Colonic mucosa (tissue), 4 donors: ENCODE measurements around the gene GNG2. TPM values are rescaled to one million over a fixed set of nuclear protein-coding genes. Genes with fewer than 3 reads are reported as not detected.

ENCODE experiments used
- DNase-seq: peaks from one replicate; pipeline ENCODE4 v3.0.0-alpha.2; 2020
- H3K27ac ChIP-seq: fragments of 200-600 bp; one replicate; pipeline ENCODE4 v1.8.0; 2021
- H3K27me3 ChIP-seq: fragments of 200-600 bp; one replicate; pipeline ENCODE4 v1.8.0; 2021
- H3K36me3 ChIP-seq: fragments of 200-600 bp; one replicate; pipeline ENCODE4 v1.8.0; 2021
- H3K4me1 ChIP-seq: fragments of 200-600 bp; one replicate; pipeline ENCODE4 v1.8.0; 2021; ENCODE audit warnings: mild to moderate bottlenecking
- H3K4me3 ChIP-seq: fragments of 200-600 bp; one replicate; pipeline ENCODE4 v1.8.0; 2021
- H3K9ac ChIP-seq, 2 donors: one replicate each; pipeline ENCODE4 v1.7.0; 2013; ENCODE audit warnings: control low read depth in 2 of 2, low read depth in 2 of 2, low read length in 2 of 2
- H3K9me3 ChIP-seq: fragments of 200-600 bp; one replicate; pipeline ENCODE4 v1.8.0; 2021
- intact Hi-C: fragments of 100-400 bp; cut with DNase I; formaldehyde crosslinking; loops from one replicate; pipeline ENCODE4 v1.14.1; 2022
- total RNA-seq, 2 donors: library from RNA; stranded (reverse); fragmentation: NEBNext Ultra II Directional in 1 of 2; extraction: Animal tissue kit (Norgen Biotek cat#: 25700) in 1 of 2; gene quantifications; one replicate each; pipeline ENCODE4 v1.2.1, GENCODE V29; 2021
- TF ChIP-seq, protein P1 (sequence below): fragments of 200-600 bp; IDR thresholded peaks from one replicate; pipeline ENCODE4 v1.8.0; 2022; ENCODE audit warnings: antibody characterized with exemption, mild to moderate bottlenecking
- donor health status: healthy.
- donor health status: DM: no; HTN: no; CAD: no.
- donor health status: DM: no; HTN: no; CAD: no.

GNG2 gene
- total RNA-seq, 2 donors from 2014 or later, result 4.9 to 18.2 TPM

DNA sequence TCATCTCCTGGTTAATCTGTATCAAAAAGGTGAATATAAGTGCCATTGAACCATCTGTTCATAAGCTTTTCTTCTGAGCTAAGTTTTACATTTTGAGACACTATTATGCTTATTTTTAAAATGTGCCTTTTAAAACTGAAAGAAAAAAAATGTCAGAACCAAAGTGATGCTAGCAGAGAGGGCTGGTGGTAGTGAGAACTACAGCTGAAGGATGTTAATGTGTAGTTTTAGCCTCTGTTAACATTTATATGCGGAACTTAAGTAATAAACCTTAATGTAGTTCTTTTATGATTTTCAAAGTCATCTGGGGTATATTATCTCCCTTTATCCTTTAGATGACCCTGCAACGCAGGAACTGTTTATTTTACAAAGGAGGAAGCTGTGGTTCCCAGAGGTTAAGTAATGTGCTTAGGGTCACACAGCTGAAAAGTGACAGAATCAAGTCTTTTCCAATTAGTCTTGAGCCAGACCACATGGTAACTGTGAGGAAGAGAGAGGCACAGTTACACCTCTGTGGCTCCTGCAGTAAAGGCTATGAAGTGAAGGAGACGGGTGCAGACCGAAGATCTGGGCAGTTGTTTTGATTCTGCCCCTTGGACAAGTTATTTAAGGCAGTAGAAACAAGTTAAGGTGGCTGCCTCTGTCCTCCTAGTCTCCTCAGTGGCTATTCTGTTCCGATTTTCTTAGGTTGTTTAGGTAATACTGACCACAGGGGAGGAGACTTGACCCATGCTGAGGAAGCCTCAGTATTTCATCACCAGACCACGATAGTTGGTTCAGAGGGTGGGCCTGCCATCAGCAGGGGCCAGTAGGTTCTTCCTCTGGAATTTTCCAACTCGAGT lies 23.9 kb downstream of the GNG2 start:
- Histone ChIP-seq H3K36me3 (no peaks in the 10 kb centered on the region), H3K4me1 (no peaks in the 10 kb centered on the region), H3K9ac (no peak overlapping the region), H3K27me3 (no peaks in the 10 kb centered on the region), H3K9me3 (no peaks in the 10 kb centered on the region), H3K27ac (no peak overlapping the region), H3K4me3 (no peak overlapping the region)
- intact Hi-C loops, result no loop called here
- TF ChIP-seq, protein P1, sequence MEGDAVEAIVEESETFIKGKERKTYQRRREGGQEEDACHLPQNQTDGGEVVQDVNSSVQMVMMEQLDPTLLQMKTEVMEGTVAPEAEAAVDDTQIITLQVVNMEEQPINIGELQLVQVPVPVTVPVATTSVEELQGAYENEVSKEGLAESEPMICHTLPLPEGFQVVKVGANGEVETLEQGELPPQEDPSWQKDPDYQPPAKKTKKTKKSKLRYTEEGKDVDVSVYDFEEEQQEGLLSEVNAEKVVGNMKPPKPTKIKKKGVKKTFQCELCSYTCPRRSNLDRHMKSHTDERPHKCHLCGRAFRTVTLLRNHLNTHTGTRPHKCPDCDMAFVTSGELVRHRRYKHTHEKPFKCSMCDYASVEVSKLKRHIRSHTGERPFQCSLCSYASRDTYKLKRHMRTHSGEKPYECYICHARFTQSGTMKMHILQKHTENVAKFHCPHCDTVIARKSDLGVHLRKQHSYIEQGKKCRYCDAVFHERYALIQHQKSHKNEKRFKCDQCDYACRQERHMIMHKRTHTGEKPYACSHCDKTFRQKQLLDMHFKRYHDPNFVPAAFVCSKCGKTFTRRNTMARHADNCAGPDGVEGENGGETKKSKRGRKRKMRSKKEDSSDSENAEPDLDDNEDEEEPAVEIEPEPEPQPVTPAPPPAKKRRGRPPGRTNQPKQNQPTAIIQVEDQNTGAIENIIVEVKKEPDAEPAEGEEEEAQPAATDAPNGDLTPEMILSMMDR, result no peak
- no peak for DNase-seq

DNA sequence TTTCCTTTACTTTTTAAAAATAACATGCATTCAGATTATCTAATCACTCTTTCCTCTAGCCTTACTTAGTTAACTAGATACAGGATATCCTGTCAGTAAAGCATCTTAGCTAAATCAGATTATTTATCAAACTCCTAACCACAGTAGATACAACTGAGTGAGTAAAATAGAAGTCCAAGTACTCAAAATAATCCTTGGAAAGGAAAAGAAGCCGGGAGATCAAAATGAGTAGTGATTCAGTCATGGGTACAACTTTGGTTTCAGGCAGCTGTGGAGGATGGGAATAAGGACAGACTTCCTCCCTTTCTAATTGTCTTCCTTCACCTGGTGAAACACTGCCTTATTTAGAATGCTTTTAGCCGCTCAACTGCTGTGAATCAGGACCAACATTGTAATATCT lies 29.4 kb downstream of the GNG2 start:
- DNase-seq, result no peak
- intact Hi-C loops, result no loop called here
- no peaks in the 10 kb centered on the region for H3K4me1 ChIP-seq
- no peaks in the 10 kb centered on the region for H3K27me3 ChIP-seq
- H3K27ac ChIP-seq, result no peak overlapping the region
- H3K9me3 ChIP-seq, result no peaks in the 10 kb centered on the region
- no peaks in the 10 kb centered on the region for H3K36me3 ChIP-seq
- no peak overlapping the region for H3K9ac ChIP-seq
- H3K4me3 ChIP-seq, result no peak overlapping the region
- TF ChIP-seq, protein P1, result no peak

DNA sequence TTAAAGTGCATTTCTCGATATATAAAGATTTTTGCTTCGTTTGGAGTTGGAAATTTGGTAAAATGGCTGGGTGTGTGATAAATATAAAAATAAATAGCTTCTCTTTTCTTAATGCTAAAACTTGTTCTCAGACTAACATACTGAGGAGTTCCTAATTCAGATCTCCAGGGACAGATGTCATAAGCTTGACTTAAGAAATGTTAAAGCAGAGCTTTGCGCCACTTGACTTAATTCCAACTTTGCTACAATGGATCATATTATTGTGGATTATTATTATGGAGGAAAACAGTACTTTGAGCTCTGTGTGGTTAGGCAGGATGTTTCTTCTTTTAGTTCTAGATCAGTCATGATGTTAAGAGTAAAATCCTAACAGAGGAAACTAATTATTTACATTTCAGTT lies 33.8 kb downstream of the GNG2 start:
- TF ChIP-seq, protein P1, result no peak
- DNase-seq, result no peak
- intact Hi-C loops, result no loop called here
- no peak overlapping the region for H3K9ac ChIP-seq
- no peaks in the 10 kb centered on the region for H3K36me3 ChIP-seq
- H3K4me3 ChIP-seq, result no peak overlapping the region
- H3K27me3 ChIP-seq, result no peaks in the 10 kb centered on the region
- H3K4me1 ChIP-seq, result no peaks in the 10 kb centered on the region
- H3K9me3 ChIP-seq, result no peaks in the 10 kb centered on the region
- no peak overlapping the region for H3K27ac ChIP-seq

DNA sequence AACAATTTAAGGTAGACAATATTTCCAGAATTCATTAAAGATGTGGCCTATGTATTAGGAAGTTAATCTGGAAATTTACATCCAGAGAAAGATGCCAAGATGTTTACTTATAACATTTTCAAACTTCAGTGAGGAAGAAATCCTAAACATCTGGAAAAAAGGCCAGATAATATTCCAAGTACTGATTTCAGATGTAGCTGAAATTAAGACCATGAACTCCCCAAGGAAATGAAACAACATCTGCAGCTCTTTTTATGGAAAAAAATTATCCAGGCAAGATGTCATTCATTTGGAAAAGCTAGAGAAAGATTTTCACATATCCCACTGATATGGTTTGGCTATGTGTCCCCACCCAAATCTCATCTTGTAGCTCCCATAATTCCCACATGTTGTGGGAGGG lies 35.0 kb downstream of the GNG2 start:
- H3K36me3 ChIP-seq, result no peaks in the 10 kb centered on the region
- H3K4me3 ChIP-seq, result no peak overlapping the region
- no peak for DNase-seq
- H3K4me1 ChIP-seq, result no peaks in the 10 kb centered on the region
- no peaks in the 10 kb centered on the region for H3K9me3 ChIP-seq
- intact Hi-C loops, result no loop called here
- TF ChIP-seq, protein P1, result no peak
- H3K9ac ChIP-seq, result no peak overlapping the region
- H3K27ac ChIP-seq, result no peak overlapping the region
- no peaks in the 10 kb centered on the region for H3K27me3 ChIP-seq

DNA sequence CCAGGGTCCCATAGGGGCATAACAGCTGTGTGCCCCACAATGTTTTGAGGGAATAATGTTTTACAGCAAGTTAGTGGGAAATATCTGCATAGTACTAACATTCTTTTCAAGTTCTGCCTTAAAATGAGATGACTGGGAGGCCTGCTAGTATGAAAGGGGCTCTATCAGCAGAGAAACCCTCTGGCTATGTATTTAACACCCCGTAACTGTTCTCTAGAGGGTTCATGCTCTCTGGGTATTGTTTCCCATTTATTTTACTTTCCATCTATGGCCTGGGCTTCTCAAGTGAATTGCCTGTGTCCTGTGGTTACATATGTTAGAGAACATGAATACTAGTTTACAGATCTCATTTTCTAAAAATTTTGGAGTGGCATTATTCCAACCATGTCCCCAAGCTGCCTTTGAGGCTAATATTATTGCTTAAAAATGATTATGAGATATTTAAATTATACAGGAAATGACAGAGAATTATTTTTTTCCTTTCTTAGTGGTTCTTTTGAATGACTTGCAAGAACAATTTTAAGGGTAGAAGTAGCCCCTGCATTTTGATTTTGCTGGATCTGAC lies 37.5 kb downstream of the GNG2 start:
- H3K27me3 ChIP-seq, result no peaks in the 10 kb centered on the region
- no peak overlapping the region for H3K27ac ChIP-seq
- intact Hi-C loops, result no loop called here

More for the DNA sequence above, 37.5 kb downstream of the GNG2 start:
- no peak overlapping the region for H3K9ac ChIP-seq
- no peaks in the 10 kb centered on the region for H3K4me1 ChIP-seq
- DNase-seq, result no peak
- H3K9me3 ChIP-seq, result no peaks in the 10 kb centered on the region
- TF ChIP-seq, protein P1, result no peak
- no peak overlapping the region for H3K4me3 ChIP-seq
- H3K36me3 ChIP-seq, result no peaks in the 10 kb centered on the region
